Right cardiac atrium (tissue), 5 donors: ENCODE measurements around the gene SULT1A1. TPM values are rescaled to one million over a fixed set of nuclear protein-coding genes. Genes with fewer than 3 reads are reported as not detected.
A peak's percentile ranks its signal among the peaks of the same experiment; 100 is the strongest.

Experiments
- ATAC-seq, 2 donors: fragments of 200-7000 bp; cut with Tn5 transposase; one replicate each; pipeline versions ENCODE4 v1.8.0 to v1.9.1; 2020; ENCODE audit warnings: moderate library complexity in 2 of 2, mild to moderate bottlenecking in 1 of 2
- DNase-seq, 3 donors: peaks; one replicate each; pipeline ENCODE4 v3.0.0-alpha.2; 2020
- H3K27ac ChIP-seq: one replicate; pipeline ENCODE4 v1.5.1; 2013; ENCODE audit warnings: mild to moderate bottlenecking, low read length, control low read depth, moderate library complexity
- H3K27me3 ChIP-seq: one replicate; pipeline ENCODE4 v1.6.1; 2013; ENCODE audit not compliant: control insufficient read depth, insufficient read depth
- H3K4me1 ChIP-seq: one replicate; pipeline ENCODE4 v1.6.1; 2013; ENCODE audit warnings: low read length; ENCODE audit not compliant: control insufficient read depth, insufficient read depth
- H3K4me3 ChIP-seq: one replicate; pipeline ENCODE4 v1.5.1; 2013; ENCODE audit warnings: low read length, control low read depth
- H3K9me3 ChIP-seq: one replicate; pipeline ENCODE4 v1.6.1; 2013; ENCODE audit warnings: low read length; ENCODE audit not compliant: control insufficient read depth
- WGBS: extraction: QIAGEN DNeasy Blood & Tissue Kit; methylation state at CpG from one replicate; pipeline ENCODE4 v1.1.7; 2013; 5-methylcytosine and 5-hydroxymethylcytosine counted together
- intact Hi-C, 4 donors: fragments of 100-400 bp; cut with DNase I; formaldehyde crosslinking; loops; one replicate each; pipeline versions ENCODE4 v1.11.0 to v1.14.0; 2022 to 2023
- polyA plus RNA-seq: library from polyadenylated mRNA; stranded (reverse); fragments of 200-250 nt; gene quantifications from one replicate; pipeline ENCODE4 v1.2.3, GENCODE V29; 2013
- total RNA-seq, 4 donors: library from RNA; stranded (reverse); fragmentation: NEBNext Ultra II Directional; extraction: Animal tissue kit (Norgen Biotek cat#: 25700); gene quantifications; one replicate each; pipeline ENCODE4 v1.2.1, GENCODE V29; 2021
- donor health status: healthy with polysubstance abuse.
- donor health status: DM: no; HTN: yes; CAD: no.
- donor health status: DM: no; HTN: no; CAD: no.
- donor health status: DM: no; HTN: yes; CAD: no; lungs with severe emphysema.
- donor health status: DM: yes; HTN: yes; CAD: no.

SULT1A1 gene
- total and polyA plus RNA-seq, 5 donors: 18.8 to 29.1 (median 23.3) TPM

DNA sequence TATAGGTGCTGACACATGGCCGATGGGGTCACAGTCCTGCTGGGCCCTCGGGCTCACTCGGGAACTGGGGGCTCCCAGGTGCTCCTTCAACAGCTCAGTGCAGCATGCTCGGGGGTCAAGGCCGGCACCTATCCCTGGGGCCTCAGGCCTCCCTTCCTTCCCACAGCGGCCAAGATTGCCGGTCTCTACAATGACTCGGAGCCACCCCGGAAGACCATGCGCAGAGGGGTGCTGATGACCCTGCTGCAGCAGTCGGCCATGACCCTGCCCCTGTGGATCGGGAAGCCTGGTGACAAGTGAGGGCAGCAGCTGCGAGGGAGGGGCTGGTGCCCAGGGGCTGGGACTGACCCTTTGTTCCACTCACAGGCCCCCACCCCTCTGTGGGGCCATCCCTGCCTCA lies 19.9 kb downstream of the SULT1A1 start:
- Histone ChIP-seq H3K4me1 (no peaks in the 10 kb centered on the region), H3K9me3 (no peaks in the 10 kb centered on the region), H3K4me3 (no peak overlapping the region), H3K27me3 (no peaks in the 10 kb centered on the region), H3K27ac (no peak overlapping the region)
- intact Hi-C loops: no loop called here
- ATAC-seq: no peak
- DNase-seq: no peak
- WGBS: 94% methylated on average over 13 of the region's 13 CpGs

DNA sequence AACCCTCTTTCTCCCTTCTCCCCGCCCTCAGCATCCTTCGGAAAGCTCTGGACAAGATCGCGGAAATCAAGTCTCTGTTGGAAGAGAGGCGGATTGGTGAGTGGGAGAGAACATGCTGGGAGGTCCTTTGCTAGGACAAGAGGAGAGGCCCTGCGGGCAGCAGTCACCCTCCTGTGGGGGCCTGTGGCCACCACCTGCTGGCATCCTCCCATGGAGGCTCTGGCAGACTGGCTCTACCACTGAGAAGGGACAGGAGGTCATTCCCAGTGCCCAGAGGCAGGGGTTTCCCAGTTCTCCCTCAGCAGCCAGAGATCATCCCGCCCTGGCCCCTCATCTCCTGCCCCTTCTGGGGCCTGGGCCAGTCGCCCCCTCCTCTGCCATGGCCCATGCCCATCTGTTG lies 20.8 kb downstream of the SULT1A1 start:
- H3K27me3 ChIP-seq: no peaks in the 10 kb centered on the region
- no peak for ATAC-seq
- no peaks in the 10 kb centered on the region for H3K9me3 ChIP-seq
- H3K4me1 ChIP-seq: no peaks in the 10 kb centered on the region
- no peak overlapping the region for H3K27ac ChIP-seq
- no peak for DNase-seq
- H3K4me3 ChIP-seq: no peak overlapping the region
- WGBS: 95% methylated on average over 8 of the region's 8 CpGs
- intact Hi-C loops: no loop called here

DNA sequence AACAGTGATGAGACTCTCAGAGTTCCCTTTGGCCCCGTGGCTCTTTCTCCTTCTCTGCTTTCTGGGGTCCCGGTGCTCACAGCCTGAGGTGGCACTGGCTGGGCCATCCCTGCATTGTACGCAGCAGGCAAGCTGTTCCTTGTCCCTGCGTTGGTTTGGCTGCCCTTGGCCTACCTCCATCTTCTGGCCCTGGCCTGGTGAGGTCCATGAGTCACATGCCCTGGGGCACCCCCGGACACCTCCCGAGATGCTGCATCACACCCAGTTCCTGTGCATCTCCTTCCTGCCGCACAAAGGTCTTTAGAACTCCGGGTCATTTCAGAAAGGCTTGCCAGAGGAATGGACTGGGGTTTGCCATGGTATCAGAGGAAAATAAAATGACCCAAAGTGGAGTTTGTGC lies 22.5 kb downstream of the SULT1A1 start:
- intact Hi-C loops: no loop called here
- no peak for ATAC-seq
- H3K4me3 ChIP-seq: no peak overlapping the region
- H3K9me3 ChIP-seq: no peaks in the 10 kb centered on the region
- 82% methylated on average over 8 of the region's 8 CpGs for WGBS
- no peaks in the 10 kb centered on the region for H3K4me1 ChIP-seq
- no peak for DNase-seq
- H3K27ac ChIP-seq: no peak overlapping the region
- H3K27me3 ChIP-seq: no peaks in the 10 kb centered on the region

DNA sequence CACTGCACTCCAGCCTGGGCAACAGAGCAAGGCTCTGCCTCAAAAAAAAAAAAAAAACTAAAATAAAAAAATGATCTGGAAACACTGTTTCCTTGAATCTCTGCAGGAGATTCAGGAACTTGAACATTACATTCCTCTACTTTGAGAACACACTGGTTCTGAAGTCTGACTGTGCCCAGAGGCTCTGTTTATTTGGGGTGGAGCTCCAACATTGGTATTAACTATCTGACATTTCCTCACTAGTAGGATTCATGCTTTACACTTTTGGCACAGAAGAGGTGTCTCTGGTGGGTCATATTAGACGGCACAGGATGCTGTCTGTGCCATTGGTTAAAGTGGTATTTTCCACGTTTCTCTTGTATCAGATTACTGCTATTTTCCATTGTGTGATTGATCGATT lies 23.4 kb downstream of the SULT1A1 start:
- WGBS: 86% methylated on average over 3 of the region's 3 CpGs
- no peak overlapping the region for H3K27ac ChIP-seq
- no peaks in the 10 kb centered on the region for H3K9me3 ChIP-seq

DNA sequence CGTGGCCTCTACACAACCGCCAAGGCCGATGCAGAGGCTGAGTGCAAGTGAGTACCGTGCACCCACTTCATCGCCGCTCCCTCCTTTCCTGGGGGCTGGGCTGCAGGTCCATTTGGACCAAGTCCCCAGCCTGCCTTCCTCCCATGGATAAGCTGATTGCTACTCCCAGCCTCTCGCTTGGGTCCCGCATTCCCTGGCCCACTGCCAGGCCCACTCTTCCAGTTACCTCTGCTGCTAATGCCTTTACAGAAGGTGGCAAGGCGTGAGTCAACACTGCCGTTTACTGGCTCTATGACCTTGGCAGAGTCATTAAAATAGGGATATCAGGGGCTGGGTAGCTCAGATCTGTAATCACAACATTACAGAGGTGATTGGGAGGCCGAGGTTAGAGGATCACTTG lies 24.2 kb downstream of the SULT1A1 start:
- H3K4me1 ChIP-seq: no peaks in the 10 kb centered on the region
- no peak overlapping the region for H3K4me3 ChIP-seq
- DNase-seq: peak in 2 of 3 donors; percentile 70 to 73
- intact Hi-C loops: no loop called here
- no peak overlapping the region for H3K27ac ChIP-seq
- H3K27me3 ChIP-seq: no peaks in the 10 kb centered on the region
- H3K9me3 ChIP-seq: no peaks in the 10 kb centered on the region
- ATAC-seq: no peak
- WGBS: 67% methylated on average over 11 of the region's 11 CpGs

More for the DNA sequence above, 23.4 kb downstream of the SULT1A1 start:
- ATAC-seq: no peak
- intact Hi-C loops: no loop called here
- no peak overlapping the region for H3K4me3 ChIP-seq
- no peak for DNase-seq
- no peaks in the 10 kb centered on the region for H3K4me1 ChIP-seq
- H3K27me3 ChIP-seq: no peaks in the 10 kb centered on the region

DNA sequence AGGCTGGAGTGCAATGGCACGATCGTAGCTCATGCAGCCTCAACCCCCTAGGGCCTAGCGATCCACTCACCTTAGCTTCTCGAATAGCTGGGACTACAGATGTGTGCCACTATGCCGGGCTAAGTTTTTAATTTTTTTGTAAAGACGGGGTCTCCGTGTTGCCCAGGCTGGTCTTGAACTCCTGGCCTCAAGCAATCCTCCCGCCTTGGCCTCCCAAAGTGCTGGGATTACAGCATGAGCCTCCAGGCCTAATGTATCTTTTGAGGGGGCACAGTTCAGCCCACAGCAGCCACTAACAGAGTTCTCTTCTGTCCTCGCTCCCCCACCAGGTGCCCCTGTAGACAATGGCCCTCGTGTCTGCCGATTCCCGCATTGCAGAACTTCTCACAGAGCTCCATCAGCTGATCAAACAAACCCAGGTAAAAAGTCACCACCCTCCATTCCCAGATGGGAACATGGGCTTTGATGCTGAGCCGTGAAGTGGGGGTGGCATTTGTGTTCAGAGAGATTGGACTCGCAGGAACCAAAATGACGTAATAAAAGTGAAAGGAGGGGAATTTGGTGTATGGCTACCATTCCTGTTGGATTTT lies 29.0 kb downstream of the SULT1A1 start:
- Histone ChIP-seq H3K27me3 (no peaks in the 10 kb centered on the region), H3K27ac (no peak overlapping the region), H3K4me1 (no peaks in the 10 kb centered on the region), H3K4me3 (no peak overlapping the region), H3K9me3 (no peaks in the 10 kb centered on the region)
- intact Hi-C loops: no loop called here
- ATAC-seq: no peak
- DNase-seq: no peak
- WGBS: 98% methylated on average over 15 of the region's 15 CpGs

DNA sequence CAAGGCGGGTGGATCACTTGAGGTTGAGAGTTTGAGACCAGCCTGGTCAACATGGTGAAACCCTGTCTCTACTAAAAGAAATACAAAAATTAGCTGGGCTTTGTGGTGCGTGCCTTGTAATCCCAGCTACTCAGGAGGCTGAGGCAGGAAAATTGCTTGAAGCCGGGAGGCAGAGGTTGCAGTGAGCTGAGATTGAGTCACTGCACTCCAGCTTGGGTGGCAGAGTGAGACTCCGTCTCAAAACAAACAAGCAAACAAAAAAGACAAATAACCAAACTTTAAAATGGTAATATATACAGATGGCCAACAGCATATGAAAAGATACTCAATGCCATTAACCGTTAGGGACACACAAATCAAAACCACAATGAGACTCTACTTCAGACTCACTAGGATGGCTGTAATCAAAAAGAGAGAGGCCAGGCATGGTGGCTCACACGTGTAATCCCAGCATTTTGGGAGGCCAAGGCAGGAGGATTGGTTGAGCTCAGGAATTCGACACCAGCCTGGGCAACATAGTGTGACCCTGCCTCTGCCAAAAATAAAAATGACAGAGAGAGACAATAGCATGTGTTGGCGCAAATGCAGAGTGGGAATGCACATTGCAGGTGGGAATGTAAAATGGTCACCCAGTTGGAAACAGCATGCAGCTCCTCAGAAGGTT lies 34.3 kb downstream of the SULT1A1 start:
- no peak for ATAC-seq
- H3K4me3 ChIP-seq: no peak overlapping the region
- DNase-seq: no peak
- H3K27me3 ChIP-seq: no peaks in the 10 kb centered on the region
- 95% methylated on average over 8 of the region's 8 CpGs for WGBS
- peaks cover 14% of the 10 kb centered on the region for H3K4me1 ChIP-seq
- no peak overlapping the region for H3K27ac ChIP-seq
- intact Hi-C loops: no loop called here
- H3K9me3 ChIP-seq: no peaks in the 10 kb centered on the region

DNA sequence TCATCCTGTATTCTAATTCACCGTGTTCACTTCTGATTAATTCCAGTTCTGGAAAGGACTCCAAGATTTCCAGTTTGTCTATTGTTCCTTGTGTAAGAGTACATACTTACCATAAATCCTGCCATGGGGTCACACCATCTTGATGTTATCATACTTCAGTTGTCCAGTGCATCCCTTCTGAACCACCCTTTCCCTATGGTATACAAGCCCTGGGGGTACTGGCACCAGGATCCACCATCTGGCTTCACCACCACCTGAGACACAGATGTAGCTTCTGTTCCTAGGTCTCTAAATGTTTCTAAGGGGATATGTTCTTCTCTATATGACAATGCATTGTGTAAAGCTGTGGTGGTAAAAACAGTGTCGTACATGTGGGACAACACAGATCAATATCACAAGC lies 34.9 kb downstream of the SULT1A1 start:
- peaks cover 14% of the 10 kb centered on the region for H3K4me1 ChIP-seq
- intact Hi-C loops: no loop called here
- no peak overlapping the region for H3K27ac ChIP-seq
- no peaks in the 10 kb centered on the region for H3K9me3 ChIP-seq
- WGBS: 93% methylated on average over 2 of the region's 2 CpGs
- H3K4me3 ChIP-seq: no peak overlapping the region
- H3K27me3 ChIP-seq: no peaks in the 10 kb centered on the region
- no peak for DNase-seq
- no peak for ATAC-seq

DNA sequence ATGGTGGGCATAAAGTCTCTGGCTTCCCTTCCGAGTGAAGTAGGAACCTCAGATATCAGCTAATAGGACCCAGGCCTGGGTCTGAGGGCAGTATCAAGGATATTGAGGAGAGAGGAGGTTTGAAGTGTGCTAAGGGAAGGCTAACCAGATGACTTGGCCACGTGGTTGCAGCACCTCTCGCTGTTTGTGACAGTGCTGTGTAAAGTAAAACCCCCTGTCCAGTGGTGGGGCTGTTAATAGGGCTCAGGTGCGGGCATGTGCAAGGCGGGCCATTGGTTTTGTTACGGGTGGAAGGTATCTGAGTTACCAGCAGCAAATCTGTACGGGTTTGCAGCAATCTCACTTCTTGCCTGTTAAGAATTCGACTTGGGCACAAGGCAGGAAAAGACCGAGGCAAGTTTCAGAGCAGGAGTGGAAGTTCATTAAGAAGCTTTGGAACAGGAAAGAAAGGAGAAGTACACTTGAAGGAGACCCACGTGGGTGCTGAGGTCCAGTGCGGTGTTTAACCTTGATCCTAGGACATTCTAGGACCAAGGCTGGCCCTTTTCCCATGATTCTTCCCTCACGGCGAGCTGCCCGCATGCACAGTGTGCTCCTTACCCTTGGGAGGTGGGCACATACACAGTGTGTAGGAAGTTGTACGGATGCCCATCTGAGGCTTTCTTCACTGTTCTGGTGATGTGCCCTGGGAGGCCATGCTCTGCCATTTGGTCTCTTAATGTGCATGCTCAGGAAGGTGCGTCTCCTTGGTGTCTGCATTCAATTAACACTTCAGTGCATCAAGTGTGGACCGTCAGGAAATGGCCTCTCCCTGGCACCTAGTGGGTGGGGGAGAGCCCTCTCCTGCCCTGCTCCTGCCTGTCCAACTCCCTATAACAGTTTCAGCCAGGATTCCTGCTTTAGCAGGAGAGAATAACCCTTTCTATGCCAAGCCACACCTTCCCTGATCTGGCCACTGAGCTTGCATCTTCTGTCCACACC lies 35.8 kb downstream of the SULT1A1 start:
- peaks cover 14% of the 10 kb centered on the region for H3K4me1 ChIP-seq
- no peak for DNase-seq
- WGBS: 71% methylated on average over 17 of the region's 17 CpGs
- H3K27me3 ChIP-seq: no peaks in the 10 kb centered on the region
- ATAC-seq: peak; percentile 5 to 16
- H3K4me3 ChIP-seq: no peak overlapping the region
- H3K9me3 ChIP-seq: no peaks in the 10 kb centered on the region
- intact Hi-C loops: no loop called here
- no peak overlapping the region for H3K27ac ChIP-seq

DNA sequence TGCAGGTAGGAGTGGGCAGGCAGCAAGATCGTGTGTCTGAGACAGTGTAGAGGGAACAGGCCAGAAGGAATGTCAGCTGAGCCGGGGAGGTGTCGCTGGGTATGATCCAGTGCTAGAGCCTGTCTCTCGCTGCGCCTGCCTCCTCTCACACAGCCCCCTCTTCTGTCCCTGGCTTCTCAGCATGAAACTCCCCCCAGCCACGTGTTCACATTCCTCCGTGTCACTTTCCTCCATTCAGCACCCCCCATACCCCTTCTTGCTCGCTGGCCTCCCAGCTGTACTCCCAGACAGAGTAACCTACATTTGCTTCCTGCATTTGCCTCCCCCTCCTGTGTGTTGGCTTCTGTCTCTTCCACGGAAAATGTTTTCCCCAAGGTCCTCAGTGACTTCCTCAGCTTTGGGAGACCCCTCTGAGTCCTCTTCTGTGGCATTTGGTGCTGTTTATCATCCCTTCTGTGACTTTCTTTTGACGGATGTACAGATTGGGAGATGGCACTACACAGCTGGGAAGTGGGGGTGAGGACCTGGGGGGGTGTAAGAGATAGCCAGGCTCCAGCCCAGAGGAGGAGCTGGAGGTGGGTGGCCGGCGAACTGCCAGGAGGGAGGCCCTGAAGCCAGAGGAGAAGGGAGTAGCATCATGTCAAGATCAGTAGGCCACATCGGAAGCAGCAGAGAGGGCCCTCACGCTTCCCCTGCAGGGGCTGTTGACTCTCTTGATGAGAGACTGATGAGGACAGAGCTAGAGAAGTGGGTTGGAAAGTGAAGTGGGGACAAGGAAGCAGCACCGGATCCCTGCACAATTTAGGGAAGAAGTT lies 36.9 kb downstream of the SULT1A1 start:
- Histone ChIP-seq H3K4me3 (no peak overlapping the region), H3K4me1 (peaks cover 14% of the 10 kb centered on the region), H3K27ac (peak overlapping the region; percentile 40), H3K9me3 (no peaks in the 10 kb centered on the region), H3K27me3 (no peaks in the 10 kb centered on the region)
- peak; percentile 90 to 92 for ATAC-seq
- peak; percentile 46 to 84 (median 82) for DNase-seq
- intact Hi-C loops: no loop called here
- WGBS: 33% methylated on average over 15 of the region's 15 CpGs
